Measurements from ENCODE around the gene STK32B.

The STK32B gene

DNA sequence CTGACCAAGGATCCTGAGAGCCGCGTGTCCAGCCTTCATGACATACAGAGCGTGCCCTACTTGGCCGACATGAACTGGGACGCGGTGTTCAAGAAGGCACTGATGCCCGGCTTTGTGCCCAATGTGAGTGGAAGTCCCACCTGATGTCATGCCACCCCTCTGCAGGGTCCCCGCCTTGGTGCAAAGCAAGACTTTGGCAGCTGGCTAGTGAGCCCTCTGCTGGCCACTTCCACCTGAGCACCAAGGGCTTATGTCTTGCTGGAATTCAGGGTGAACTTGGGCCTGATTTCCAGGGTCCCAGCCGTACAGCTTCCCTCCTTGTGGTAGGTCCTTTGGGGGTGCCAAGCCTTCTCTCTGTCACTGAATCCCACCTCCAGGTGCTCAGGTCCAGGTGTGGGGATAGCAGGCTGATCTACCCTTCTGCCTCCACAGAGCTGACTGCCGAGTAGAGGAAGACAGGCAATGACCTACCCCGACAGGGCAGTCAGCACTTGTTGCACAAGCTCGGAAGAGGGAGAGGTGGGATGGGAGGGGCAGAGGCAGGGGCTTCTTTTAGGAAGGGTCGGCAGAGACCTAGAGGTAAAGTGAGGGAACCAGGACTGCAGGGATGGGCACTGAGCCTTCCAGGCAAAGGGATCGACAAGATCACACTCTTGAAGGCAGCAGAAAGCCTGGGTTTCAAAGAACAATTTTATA, 409.0 kb downstream of the STK32B start:
- no peaks in the 10 kb centered on the region for H3K27me3 ChIP-seq (ENCODE audit: control insufficient read depth, insufficient read depth, low read length)
- H3K4me1 ChIP-seq: no peaks in the 10 kb centered on the region
- H3K4me3 ChIP-seq (ENCODE audit: low read depth, low read length): no peak overlapping the region
- no peaks in the 10 kb centered on the region for H3K9me3 ChIP-seq (ENCODE audit: control insufficient read depth, low read length)
- no peak overlapping the region for H3K4me2 ChIP-seq (ENCODE audit: low read length)
- no peak overlapping the region for H3K9ac ChIP-seq
- H3K27ac ChIP-seq: no peak overlapping the region
- TF ChIP-seq, protein P1, sequence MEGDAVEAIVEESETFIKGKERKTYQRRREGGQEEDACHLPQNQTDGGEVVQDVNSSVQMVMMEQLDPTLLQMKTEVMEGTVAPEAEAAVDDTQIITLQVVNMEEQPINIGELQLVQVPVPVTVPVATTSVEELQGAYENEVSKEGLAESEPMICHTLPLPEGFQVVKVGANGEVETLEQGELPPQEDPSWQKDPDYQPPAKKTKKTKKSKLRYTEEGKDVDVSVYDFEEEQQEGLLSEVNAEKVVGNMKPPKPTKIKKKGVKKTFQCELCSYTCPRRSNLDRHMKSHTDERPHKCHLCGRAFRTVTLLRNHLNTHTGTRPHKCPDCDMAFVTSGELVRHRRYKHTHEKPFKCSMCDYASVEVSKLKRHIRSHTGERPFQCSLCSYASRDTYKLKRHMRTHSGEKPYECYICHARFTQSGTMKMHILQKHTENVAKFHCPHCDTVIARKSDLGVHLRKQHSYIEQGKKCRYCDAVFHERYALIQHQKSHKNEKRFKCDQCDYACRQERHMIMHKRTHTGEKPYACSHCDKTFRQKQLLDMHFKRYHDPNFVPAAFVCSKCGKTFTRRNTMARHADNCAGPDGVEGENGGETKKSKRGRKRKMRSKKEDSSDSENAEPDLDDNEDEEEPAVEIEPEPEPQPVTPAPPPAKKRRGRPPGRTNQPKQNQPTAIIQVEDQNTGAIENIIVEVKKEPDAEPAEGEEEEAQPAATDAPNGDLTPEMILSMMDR (IDR thresholded peaks at IDR 0.05): no peak
- no peaks in the 10 kb centered on the region for H3K79me2 ChIP-seq
- no peaks in the 10 kb centered on the region for H3K36me3 ChIP-seq (ENCODE audit: control insufficient read depth, insufficient read depth, low read length)
- no peak overlapping the region for H2AFZ ChIP-seq

DNA sequence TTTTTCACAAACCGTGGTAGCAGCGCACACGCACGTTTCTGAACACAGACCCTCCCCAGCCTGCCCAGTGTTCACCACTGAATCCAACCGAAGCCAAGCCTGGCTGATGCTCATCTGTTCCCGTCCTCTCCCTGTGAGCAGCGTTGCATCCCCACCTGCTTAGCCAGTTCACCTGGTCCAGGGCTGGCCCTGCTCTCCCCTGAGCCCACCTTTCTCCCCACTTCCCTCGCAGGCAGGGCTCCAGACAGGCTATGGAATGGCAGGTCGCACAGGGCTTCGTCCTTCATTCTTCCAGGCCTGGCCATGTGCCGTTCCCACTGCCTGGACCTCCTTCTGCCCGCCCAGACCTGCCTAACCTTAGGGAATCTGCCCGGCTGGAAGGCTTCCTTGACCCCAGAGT, 410.2 kb downstream of the STK32B start:
- no peaks in the 10 kb centered on the region for H3K4me1 ChIP-seq
- no peaks in the 10 kb centered on the region for H3K79me2 ChIP-seq
- H2AFZ ChIP-seq: no peak overlapping the region
- no peak overlapping the region for H3K4me2 ChIP-seq (ENCODE audit: low read length)
- H3K9ac ChIP-seq: no peak overlapping the region
- H3K27ac ChIP-seq: no peak overlapping the region
- H3K4me3 ChIP-seq (ENCODE audit: low read depth, low read length): no peak overlapping the region
- TF ChIP-seq, protein P1 (IDR thresholded peaks at IDR 0.05): no peak
- no peaks in the 10 kb centered on the region for H3K36me3 ChIP-seq (ENCODE audit: control insufficient read depth, insufficient read depth, low read length)
- no peaks in the 10 kb centered on the region for H3K27me3 ChIP-seq (ENCODE audit: control insufficient read depth, insufficient read depth, low read length)
- H3K9me3 ChIP-seq (ENCODE audit: control insufficient read depth, low read length): no peaks in the 10 kb centered on the region

DNA sequence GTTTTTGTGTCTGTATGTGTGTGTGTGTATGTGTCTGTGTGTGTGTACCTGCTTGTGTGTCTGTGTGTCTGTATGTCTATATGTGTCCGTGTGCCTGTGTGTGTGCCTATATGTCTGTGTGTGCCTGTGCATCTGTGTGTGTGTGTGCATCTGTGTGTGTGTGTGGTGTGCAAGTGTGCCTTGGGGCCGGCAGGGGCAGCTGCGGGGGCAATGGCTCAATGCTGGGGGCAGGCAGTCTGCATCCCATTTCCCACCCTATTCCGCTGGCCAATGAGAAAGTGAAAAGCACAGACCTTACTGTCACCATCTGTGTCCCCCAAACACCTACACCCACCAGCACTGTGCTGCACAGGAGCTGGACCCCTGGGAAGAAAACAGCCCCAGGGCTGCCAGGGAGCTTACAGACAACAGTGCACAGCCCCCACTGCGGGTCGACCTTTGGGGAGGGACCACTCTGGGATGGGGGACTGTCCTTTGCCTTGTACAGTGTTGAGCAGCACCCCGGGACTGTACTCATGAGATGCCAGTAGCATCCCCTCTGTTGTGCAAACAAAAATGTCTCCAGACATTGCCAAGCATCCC, 411.1 kb downstream of the STK32B start:
- Histone ChIP-seq H3K4me1 (no peaks in the 10 kb centered on the region), H2AFZ (no peak overlapping the region), H3K4me2 (ENCODE audit: low read length) (no peak overlapping the region), H3K9ac (no peak overlapping the region), H3K4me3 (ENCODE audit: low read depth, low read length) (no peak overlapping the region), H3K27me3 (ENCODE audit: control insufficient read depth, insufficient read depth, low read length) (no peaks in the 10 kb centered on the region), H3K79me2 (no peaks in the 10 kb centered on the region), H3K9me3 (ENCODE audit: control insufficient read depth, low read length) (no peaks in the 10 kb centered on the region), H3K36me3 (ENCODE audit: control insufficient read depth, insufficient read depth, low read length) (no peaks in the 10 kb centered on the region), H3K27ac (no peak overlapping the region)
- TF ChIP-seq, protein P1 (IDR thresholded peaks at IDR 0.05): no peak

DNA sequence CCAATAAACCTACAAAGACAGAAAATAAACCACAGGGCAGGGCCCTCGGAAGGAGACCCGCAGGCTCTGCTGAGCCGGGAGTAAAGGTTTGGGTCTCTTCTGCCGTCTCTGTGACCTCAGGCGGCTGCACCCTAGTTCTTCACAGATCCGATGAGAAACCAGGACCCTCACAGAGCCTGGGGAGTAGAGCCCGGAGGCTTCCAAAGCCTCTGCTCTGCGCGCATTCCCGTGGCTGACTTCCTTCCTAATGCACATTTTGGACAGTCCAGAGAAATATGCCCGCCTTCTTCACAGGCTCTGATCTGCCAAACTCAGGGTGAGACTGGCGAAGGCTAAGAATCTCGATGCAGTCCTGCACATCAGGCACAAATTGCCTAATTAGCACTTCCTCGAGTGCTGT, 411.6 kb downstream of the STK32B start:
- H3K4me2 ChIP-seq (ENCODE audit: low read length): no peak overlapping the region
- no peaks in the 10 kb centered on the region for H3K36me3 ChIP-seq (ENCODE audit: control insufficient read depth, insufficient read depth, low read length)
- no peaks in the 10 kb centered on the region for H3K9me3 ChIP-seq (ENCODE audit: control insufficient read depth, low read length)
- no peak overlapping the region for H2AFZ ChIP-seq
- H3K27ac ChIP-seq: no peak overlapping the region
- no peaks in the 10 kb centered on the region for H3K4me1 ChIP-seq
- H3K9ac ChIP-seq: no peak overlapping the region
- TF ChIP-seq, protein P1 (IDR thresholded peaks at IDR 0.05): no peak
- H3K79me2 ChIP-seq: no peaks in the 10 kb centered on the region
- H3K27me3 ChIP-seq (ENCODE audit: control insufficient read depth, insufficient read depth, low read length): no peaks in the 10 kb centered on the region
- H3K4me3 ChIP-seq (ENCODE audit: low read depth, low read length): no peak overlapping the region

DNA sequence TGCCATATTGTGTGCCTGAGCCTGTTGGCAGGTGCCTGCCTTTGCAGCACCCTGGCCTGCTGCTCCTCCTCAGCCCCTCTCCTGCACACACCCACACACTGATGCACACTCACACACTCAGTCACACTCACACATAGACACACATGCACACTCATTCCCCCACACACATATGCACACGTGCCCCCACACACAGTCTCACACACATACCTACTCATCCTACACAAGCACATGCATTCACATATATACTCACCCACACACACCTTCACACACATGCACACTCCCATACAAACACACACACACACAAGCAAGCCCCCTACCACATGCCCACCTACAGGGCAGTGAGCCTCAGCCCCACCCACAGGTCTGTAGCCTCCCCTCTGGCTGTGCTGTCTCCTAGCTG, 412.1 kb downstream of the STK32B start:
- TF ChIP-seq, protein P1 (IDR thresholded peaks at IDR 0.05): no peak
- Histone ChIP-seq H3K9me3 (ENCODE audit: control insufficient read depth, low read length) (no peaks in the 10 kb centered on the region), H3K9ac (no peak overlapping the region), H2AFZ (no peak overlapping the region), H3K79me2 (no peaks in the 10 kb centered on the region), H3K27ac (no peak overlapping the region), H3K4me3 (ENCODE audit: low read depth, low read length) (no peak overlapping the region), H3K27me3 (ENCODE audit: control insufficient read depth, insufficient read depth, low read length) (no peaks in the 10 kb centered on the region), H3K36me3 (ENCODE audit: control insufficient read depth, insufficient read depth, low read length) (no peaks in the 10 kb centered on the region), H3K4me1 (no peaks in the 10 kb centered on the region), H3K4me2 (ENCODE audit: low read length) (no peak overlapping the region)
